GM18517 (cell line): ENCODE measurements around the gene SNX8.

Experiments
- ATAC-seq: cut with Tn5 transposase; IDR thresholded peaks from one replicate; pipeline ENCODE4 v1.9.1; 2021; ENCODE audit warnings: mild to moderate bottlenecking, moderate library complexity; ENCODE audit not compliant: unreplicated experiment

SNX8 gene

DNA sequence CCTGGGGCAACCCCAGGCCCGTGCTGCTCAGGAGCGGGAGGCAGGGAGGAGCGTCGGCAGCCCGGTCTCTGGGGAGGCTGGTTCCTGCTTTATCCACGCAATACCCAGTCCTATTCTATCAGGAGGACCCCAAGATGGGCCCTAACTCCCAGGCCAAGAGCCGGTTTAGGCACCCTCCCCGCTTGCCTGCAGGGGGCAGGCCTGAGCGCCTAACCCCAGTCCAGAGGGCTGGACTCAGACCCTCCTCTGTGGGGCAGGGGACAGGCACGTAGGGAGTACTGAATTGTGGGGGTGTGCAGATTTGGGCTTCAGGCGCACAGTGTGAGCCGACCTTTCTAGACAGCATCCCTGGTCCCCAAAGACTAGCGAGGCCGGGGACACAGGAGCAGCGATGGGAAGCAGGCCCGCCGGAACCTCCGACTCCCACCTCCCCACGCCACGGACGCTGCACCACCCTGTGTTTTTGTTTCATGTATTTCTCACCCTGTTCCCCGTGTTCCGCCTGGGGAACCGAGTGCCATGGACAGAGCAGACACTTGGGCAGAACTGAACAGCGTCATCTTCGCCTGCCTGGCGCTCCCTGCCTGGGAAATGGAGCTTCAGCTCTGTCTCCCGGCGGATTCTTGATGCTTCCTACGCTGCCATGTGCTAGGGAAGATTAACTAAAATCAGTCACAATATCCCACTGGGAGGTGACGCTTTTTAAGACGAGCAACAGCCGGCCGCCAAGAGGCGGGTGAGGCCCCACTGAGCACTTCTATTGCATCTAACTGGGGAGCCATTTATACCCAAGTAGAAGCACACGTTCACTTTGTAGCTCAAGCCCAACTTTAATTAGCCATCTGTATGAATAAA is 66.9 kb downstream of the SNX8 start:
- no peak for ATAC-seq

DNA sequence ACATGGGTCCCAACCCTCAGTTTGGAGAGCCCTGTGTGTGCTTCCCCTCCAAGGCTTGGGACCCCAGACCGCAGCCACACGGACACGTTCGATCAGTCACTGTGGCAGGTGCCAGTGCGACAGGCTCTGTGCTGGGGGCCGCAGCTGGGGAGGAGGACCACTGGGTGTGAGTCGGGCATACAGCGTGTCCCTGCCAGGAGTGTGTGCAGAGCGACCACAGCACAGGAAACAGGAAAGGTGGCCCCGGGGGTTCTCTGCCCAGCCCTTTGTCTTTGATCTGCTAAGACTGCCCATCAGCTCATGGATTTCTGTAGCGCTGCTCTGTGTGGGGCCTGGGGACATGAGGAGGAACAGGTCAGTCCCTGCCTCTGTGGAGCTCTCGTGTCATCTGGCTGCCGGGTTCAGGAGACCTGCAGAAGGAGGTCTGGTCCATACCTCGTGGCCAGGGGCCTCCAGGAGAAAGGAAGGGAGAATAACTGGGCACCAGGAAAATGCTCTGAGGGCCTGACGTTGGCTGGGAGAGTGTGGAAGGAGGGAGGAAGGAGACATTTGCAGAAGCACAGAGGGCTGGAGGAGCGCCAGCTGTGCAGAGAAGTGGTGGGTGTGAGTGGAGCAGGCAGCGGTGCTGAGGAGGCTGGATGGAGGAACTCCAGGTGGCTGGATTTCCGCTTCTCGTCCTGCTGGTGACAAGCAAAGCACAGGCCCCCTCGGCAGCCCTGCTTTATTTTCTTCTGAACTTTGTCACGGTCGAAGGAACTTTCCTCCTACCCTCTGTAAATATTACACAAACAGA is 68.2 kb downstream of the SNX8 start:
- ATAC-seq, result no peak

DNA sequence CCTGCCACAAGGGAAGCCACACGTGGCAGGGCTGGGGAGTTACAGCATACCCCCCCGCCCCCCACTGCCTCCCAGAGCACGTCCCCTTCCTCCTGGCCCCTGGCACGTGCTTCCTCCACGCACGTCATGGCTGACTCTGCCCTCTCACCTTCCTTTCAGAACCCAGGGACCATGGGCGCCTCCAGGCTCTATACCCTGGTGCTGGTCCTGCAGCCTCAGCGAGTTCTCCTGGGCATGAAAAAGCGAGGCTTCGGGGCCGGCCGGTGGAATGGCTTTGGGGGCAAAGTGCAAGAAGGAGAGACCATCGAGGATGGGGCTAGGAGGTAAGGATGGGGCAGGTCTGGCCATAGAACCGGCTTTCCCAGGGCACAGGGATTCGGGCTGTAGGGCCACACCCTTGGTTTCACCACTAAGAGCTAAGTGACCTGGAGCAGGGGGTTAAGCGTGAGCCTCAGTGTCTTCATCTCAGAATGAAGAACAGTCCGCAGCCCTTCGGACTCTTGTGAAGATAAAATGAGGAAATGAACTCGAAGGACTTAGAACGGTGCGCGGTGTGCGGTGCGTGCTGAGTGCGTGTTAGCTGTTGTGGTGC is 69.7 kb downstream of the SNX8 start:
- no peak for ATAC-seq

DNA sequence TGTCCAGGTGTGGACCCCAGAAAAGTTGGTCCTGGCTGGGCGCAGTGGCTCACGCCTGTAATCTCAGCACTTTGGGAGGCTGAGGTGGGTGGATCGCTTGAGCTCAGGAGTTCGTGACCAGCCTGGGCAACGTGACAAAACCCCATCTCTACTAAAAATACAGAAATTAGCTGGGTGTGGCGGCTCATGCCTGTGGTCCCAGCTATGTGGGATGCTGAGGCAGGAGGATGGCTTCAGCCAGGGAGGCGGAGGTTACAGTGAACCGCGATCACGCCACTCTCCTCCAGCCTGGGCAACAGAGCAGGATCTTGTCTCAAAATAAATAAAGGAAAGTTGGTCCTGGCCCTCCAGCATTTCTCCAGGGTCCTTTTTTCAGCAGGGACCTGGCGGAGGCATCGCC is 70.8 kb downstream of the SNX8 start:
- ATAC-seq, result no peak

DNA sequence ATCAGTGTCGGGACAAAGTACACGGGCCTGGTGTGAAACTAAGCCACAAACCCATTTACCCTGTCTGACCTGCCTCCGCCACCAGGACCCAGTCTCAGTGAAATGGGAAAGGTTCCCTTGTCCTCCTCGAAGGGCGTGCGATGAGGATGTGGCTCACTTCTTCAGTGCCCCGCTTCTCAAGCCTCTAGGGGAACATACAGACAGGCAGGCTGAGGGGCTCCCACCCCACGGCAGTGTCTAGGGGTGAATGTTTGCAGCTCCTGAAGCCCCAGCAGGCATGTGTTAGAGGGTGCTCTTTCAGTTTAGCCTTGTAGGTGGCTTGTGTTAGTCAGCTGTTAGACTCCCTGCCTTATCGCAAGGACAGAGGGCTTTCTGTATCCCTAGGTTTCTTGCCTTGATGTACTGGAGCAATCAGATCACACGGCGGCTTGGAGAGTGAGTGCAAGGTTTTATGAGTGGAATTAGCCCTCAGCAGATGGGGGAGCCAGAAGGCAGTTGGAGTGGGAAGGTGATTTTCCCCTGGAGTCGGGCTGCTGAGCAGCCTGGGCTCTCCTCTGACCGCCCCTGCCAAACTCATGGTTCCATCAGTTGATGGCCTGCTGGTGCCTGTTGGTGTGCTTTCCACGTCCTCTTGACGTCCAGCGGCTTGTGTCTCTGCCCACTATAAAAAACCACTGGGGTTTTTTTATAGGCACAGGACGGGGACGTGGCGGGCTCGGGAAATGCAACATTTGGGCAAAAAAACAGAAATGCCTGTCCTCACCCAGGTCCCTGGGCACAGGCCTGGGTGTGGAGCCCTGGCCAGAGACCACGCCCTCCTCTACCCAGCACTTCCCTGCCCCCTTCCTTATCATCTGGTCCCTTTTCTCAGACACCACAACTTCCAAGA is 71.5 kb downstream of the SNX8 start:
- no peak for ATAC-seq

DNA sequence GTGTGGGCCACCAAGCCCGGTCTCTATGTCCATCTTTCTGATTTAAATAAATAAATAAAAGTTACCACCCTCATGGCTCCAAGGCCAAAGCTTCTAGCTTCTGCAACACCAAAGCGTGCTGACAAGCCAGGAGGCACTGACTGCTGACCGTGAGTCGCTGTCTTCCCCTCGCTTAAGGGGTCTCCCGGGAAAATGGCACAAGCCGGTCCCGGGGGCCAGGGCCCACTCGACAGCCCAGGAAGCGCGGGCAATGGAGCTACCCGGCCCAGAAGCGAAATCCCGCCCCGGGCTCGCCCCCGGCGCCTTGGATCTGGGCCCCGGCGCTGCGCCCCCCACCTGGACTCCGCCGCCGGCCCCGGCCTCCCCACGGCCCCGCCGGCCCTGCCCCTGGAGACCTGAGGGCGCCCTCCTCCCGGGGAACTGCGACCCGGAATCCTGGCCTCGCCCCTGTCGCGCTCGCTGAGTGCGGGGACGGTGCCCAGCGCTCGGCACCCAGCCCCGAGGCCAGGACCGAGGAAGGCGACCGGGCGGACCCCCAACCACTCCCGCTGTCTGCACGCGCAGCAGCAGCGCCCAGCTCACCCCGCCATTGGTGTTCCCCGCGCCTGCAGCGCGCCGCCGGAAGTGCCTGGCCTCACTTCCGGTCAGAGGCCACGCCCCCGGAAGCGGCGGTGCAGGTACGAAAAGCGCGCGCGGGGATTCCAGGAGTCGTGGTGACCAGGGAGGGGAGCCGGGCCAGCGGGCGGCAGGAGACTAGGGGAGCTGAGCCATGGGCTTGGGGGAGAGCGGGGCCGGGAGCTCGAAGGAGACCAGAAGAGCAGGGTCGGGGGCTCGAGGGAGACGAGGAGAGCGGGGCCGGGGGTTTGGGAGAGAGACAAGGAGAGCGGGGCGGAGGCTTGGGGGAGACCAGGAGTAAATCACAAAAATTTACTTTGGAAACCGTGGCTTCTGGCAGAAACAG is 72.4 kb downstream of the SNX8 start, which contains the start of the genes MRM2 and NUDT1:
MRM2 (minus strand) TSS at position 626 of the 961 bp plus-strand sequence; CDS start at position 590, 36 bp downstream.
NUDT1 (plus strand) TSS at position 647 of the 961 bp plus-strand sequence. CDS start 2,349 bp downstream, outside the sequence.
- ATAC-seq, result no peak

DNA sequence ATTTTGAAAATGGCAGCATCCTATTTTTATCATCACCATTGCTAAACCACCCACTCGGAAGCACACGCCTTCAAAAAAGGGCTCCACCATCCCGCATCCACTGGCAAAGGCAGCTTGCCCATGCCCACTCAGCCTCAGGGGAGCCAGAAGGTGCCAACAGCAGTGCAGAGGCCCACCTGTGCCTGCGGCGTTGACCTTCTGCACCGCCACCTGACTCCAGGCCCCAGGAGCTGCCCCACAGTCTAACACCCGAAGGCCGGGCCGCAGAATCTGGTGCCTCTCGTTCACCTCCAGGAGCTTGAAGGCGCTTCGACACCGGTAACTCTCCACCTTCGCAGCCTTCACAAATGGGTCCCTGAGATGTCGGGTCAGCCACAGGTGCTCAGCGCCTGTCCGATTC is 75.0 kb downstream of the SNX8 start:
- no peak for ATAC-seq

DNA sequence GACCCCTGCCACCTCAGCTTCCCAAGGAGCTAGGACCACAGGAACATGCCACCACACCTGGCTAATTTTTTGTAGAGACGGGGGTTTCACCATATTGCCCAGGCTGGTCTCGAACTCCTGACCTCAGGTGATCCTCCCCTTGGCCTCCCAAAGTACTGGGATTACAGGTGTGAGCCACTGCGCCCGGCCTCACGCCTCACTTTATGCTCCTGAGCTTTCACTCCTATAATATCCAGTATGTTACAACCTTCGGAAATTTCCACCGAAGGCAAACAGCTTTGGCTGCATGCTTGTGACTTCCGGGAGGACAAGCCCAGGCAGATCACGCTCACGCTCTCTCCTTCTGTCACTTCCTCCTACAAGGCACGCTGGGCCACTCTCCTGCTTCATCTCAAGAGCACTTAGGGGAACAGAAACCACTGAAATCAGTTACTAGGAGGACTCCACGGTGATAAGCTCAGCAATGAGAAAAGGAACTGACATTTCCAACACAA is 77.1 kb downstream of the SNX8 start:
- peak; percentile 73 for ATAC-seq

DNA sequence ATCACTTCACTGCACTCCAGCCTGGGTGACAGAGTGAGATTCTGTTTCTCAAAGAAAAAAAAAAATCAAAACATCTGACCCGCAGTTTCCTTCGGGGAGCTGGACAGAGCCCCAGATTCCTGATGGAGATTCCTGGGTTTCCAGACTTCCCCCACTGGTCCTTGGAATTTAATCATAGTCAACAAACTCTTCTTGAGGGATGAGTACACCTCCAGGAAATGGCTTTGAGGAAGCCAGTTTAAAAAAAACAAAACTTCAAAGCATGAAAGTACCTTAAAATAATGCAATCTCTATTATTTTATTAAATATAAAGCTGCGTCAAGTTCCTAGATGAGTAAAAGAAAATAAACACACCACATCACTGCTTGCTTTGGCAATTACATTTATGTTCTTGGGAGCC is 80.3 kb downstream of the SNX8 start:
- ATAC-seq, result no peak

DNA sequence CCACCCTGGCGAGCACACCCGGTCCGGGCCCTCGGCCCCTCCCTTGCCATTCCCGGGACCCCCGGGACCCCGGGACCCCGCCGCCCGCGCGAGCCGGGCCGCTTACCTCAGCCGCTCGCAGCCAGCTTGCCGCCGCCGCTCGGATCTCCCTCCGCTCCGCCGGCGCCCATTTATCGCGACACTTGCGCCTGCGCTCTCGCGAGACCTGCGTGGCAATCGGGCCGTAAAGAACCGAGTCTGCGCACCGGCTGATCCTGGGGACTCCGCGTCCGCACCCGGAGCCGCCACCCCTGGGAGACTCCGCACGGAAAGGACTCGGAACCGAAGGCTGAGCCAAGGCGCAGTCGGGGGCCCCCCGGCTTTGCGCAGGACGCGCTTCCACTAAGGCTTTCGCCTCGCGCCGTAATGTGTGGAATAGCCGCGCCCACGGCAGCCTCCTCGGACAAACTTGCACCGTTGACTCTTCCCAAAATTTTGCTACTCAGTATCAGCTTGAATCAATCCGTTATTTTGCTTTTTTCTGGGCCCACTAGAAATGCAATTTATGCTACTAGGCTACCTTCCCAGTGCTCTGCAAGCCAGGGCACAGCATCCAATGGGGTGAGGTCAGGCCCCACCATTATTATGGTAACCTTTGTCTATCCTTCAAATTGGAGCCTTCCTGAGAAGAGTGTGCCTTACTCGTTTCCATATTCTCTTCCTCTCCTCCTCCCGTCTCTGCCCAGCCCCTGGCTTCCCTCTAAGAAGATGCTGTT is 81.3 kb downstream of the SNX8 start, which contains the start of gene MAD1L1:
MAD1L1 (minus strand) TSS at position 180 of the 755 bp plus-strand sequence. CDS start 2,812 bp downstream, outside the sequence.
- peak; percentile 59 for ATAC-seq

DNA sequence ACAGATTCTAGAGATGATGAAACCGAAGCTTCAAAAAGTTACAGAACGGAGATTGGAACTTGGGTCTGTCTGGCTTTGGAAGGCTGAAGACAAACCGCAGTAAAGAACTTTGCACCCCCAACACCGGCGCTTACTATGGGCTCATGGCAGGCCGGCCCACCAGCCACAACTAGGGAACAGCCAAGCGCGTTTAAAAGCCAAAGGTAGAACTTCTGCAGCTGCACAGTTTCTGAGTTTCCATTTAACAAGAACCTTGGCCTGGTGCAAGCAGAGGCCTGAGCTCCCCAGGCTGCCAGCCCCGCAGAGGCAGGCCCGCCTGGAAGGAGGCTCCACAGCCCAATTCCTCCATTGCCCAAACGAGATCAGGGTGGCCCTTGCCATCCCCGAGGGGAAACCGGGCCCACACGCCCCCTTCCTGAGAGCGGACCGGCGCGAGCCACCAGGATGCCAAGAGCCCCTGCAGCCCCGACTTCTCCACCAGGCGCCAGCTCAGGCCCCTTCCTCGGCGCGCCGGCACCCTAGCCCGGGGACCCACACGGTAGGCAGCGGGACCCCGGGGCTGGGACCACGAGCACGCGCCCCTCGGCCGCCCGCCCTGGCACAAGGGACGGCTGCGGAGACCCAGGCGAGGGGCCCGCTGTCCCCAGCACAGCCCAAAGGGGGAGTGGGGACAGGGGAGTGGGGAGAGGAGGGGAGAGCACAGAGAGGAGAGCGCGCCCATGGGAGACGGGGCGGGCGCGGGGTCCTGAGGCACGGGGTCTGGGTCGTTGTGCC is 82.1 kb downstream of the SNX8 start:
- ATAC-seq, result peak; percentile 29

DNA sequence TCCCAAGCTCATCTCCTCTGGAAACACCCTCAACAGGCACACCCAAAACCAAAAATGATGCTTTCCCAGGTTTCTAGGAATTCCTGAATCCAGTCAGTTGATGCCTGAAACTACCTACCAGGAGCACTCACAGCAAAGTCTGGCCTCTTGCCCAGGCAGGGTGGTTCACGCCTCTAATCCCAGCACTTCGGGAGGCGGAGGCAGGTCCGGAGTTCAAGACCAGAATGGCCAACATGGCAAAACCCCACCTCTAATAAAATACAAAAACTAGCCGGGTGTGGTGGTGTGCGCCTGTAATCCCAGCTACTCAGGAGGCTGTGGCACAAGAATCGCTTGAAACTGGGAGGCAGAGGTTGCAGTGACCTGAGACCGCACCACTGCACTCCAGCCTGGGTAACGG is 83.4 kb downstream of the SNX8 start:
- no peak for ATAC-seq

DNA sequence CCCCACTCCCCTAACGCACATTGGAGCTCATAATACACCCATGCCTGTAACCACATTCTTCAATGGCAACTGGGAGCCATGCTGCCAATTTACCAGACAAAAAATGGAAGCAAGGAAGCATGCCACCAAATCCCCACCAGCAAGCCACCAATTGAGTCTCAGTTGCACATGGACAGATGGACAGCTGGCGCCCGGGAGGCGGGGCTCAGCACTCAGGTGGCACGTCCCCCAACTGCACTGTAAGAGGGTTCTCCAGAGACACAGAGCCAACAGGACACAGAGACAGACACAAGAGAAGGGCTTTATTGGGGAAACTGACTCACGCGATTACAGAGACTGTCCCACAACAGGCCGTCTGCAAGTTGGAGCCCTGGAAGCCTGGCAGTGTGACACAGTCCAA is 84.0 kb downstream of the SNX8 start:
- no peak for ATAC-seq

DNA sequence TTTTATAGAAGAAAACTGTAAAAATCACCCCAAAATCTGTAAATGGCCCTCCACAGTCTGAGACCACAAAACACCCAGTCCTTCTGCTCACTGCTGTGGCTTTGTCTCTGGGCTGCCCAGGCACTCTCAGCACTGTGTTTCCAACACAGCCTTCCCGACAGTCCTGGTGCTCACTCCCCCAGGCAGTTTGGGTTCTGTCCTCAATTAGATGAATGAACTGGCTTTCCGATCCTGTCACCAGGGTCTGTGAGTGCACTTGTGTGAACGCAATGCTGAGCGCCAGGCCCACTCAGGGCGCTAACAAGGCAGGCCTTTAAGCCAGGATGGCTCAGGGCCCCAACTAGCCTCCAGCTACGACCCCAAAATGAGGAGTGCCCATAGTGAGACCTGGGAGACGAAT is 84.8 kb downstream of the SNX8 start:
- no peak for ATAC-seq

DNA sequence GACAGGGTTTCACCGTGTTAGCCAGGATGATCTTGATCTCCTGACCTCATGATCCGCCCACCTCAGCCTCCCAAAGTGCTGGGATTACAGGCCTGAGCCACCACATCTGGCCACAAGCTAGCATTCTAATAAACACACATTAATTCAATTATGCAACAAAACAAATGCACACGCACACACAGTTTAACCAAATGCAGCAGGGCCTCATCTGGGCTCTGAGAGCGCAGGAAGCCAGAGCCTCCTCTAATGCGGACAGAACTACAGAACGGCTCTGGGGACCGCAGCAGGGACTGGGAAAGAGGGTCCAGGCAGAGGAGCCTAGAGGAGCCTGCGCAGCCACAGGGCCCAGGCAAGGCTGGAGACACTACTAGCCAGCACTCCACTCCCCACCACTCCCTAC is 85.3 kb downstream of the SNX8 start:
- no peak for ATAC-seq

DNA sequence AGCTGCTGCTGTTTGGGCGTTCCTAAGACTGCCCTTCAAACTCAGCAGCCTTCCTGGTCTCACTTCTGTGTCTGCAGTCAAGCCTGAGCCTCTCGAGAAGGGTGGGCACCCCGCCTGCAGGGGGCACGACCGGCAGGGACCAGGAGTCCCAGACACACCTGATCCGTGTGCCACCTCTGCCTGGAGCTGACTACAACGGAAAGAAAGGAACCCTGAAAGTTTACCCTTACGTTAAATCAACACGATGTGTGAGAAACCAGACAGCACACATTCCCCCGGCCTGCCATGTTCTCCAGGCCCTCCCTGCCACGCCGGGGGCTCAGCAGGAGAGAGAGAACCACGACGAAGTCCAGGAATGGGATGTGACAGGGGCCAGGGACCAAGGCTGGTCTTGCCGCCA is 86.5 kb downstream of the SNX8 start:
- no peak for ATAC-seq

DNA sequence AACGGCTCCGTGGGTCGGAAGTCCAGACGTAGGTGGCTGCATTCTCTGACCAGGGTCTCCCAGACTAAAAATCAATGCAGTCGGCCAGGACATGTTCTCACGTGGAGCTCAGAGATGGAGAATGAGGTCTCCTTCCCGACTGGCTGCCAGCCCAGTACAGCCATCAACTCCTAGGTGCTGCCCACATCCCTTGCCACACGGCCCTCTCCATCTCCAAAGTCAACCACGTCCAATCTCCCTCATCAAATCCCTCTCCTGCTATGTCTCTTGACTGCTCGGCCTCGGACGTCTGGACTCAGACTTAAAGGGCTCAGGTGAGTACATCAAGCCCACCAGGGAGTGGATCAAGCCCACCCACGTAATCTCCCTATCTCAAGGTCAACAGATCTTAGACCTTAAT is 88.4 kb downstream of the SNX8 start:
- no peak for ATAC-seq

DNA sequence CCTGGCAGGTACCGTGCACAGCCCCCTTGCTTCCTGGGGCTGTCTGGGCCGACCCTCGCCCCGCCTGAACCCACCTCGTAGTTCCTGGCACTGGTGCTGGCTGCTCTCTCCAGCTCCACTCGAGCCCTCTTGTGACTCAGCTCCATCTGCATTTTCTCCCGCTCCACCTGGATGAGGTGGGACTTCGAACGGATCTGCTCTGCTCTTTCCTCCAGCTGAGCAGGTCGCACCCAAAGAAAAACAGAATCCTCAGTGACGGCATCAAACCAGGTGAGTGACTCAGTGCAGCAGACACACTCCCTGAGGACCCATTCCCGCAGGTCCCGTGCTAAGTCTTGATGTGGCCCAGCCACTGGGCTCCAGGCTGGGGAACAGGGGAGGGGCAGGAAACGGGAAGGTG is 88.9 kb downstream of the SNX8 start:
- no peak for ATAC-seq
